SK-N-SH treated with all-trans-retinoic acid at 6 μM for 48 hours (cell line): Measurements from ENCODE around the gene DUS2.

Source experiments
- ATAC-seq: fragments of 200-7000 bp; cut with Tn5 transposase; 3 replicates; pipeline ENCODE4 v1.9.1; 2020; ENCODE audit warnings: mild to moderate bottlenecking, moderate library complexity
- ARNTL ChIP-seq: fragments of 450-650 bp; formaldehyde crosslinking; IDR thresholded peaks from 2 replicates; pipeline ENCODE4 v1.5.0; 2020; ENCODE audit warnings: low read depth, mild to moderate bottlenecking, moderate library complexity, borderline replicate concordance
- BACH2 ChIP-seq: fragments of 250-450 bp; sonication (Bioruptor Pico); IDR thresholded peaks from 2 replicates; pipeline ENCODE4 v1.9.0; 2021; ENCODE audit warnings: mild to moderate bottlenecking, borderline replicate concordance
- CREB5 ChIP-seq: fragments of 250-450 bp; sonication (Bioruptor Pico); IDR thresholded peaks from 2 replicates; pipeline ENCODE4 v1.5.1; 2020; ENCODE audit warnings: low read depth, mild to moderate bottlenecking, moderate library complexity
- CSDC2 ChIP-seq: fragments of 250-450 bp; sonication (Bioruptor Pico); IDR thresholded peaks from 2 replicates; pipeline ENCODE4 v1.5.0; 2020; ENCODE audit warnings: mild to moderate bottlenecking, moderate library complexity
- ESRRG ChIP-seq: fragments of 250-450 bp; sonication (Bioruptor Pico); IDR thresholded peaks from 2 replicates; pipeline ENCODE4 v1.6.1; 2021; ENCODE audit warnings: mild to moderate bottlenecking
- GLIS3 ChIP-seq: fragments of 250-450 bp; sonication (Bioruptor Pico); IDR thresholded peaks from 2 replicates; pipeline ENCODE4 v1.5.0; 2020; ENCODE audit warnings: mild to moderate bottlenecking, moderate library complexity
- ISL1 ChIP-seq: fragments of 250-450 bp; sonication (Bioruptor Pico); IDR thresholded peaks from 2 replicates; pipeline ENCODE4 v2.1.2; 2022; ENCODE audit warnings: mild to moderate bottlenecking, moderate library complexity
- OSR1 ChIP-seq: fragments of 250-450 bp; sonication (Bioruptor Pico); IDR thresholded peaks from 2 replicates; pipeline ENCODE4 v1.8.0; 2022; ENCODE audit warnings: moderate library complexity, mild to moderate bottlenecking, inconsistent platforms
- PPARA ChIP-seq: fragments of 250-450 bp; sonication (Bioruptor Pico); IDR thresholded peaks from 2 replicates; pipeline ENCODE4 v1.5.0; 2020; ENCODE audit warnings: mild to moderate bottlenecking, borderline replicate concordance
- RARB ChIP-seq: fragments of 250-450 bp; sonication (Bioruptor Pico); IDR thresholded peaks from 2 replicates; pipeline ENCODE4 v1.8.0; 2021; ENCODE audit warnings: mild to moderate bottlenecking, moderate library complexity
- SNAI2 ChIP-seq: fragments of 250-450 bp; sonication (Bioruptor Pico); IDR thresholded peaks from 2 replicates; pipeline ENCODE4 v1.5.0; 2020; ENCODE audit warnings: mild to moderate bottlenecking, moderate library complexity
- TCF4 ChIP-seq: fragments of 250-450 bp; sonication (Bioruptor Pico); IDR thresholded peaks from 2 replicates; pipeline ENCODE4 v1.8.0; 2021; ENCODE audit warnings: mild to moderate bottlenecking, moderate library complexity, borderline replicate concordance
- ZC3H10 ChIP-seq: fragments of 250-450 bp; sonication (Bioruptor Pico); IDR thresholded peaks from 2 replicates; pipeline ENCODE4 v1.5.1; 2021; ENCODE audit warnings: mild to moderate bottlenecking, moderate library complexity
- ZFP3 ChIP-seq: fragments of 250-450 bp; sonication (Bioruptor Pico); IDR thresholded peaks from 2 replicates; pipeline ENCODE4 v1.5.0; 2020; ENCODE audit warnings: mild to moderate bottlenecking, moderate library complexity
- ZFP30 ChIP-seq: fragments of 450-650 bp; formaldehyde crosslinking; IDR thresholded peaks from 2 replicates; pipeline ENCODE4 v1.5.0; 2022; ENCODE audit warnings: mild to moderate bottlenecking, moderate library complexity
- ZNF565 ChIP-seq: fragments of 450-650 bp; formaldehyde crosslinking; conservative IDR thresholded peaks from 2 replicates; pipeline ENCODE4 v1.5.0; 2020; ENCODE audit warnings: low read depth, mild to moderate bottlenecking, moderate library complexity
- ZNF8 ChIP-seq: fragments of 450-650 bp; formaldehyde crosslinking; IDR thresholded peaks from 2 replicates; pipeline ENCODE4 v1.5.0; 2020; ENCODE audit warnings: mild to moderate bottlenecking, moderate library complexity
- TF ChIP-seq, protein P1 (sequence below): fragments of 250-450 bp; sonication (Bioruptor Pico); IDR thresholded peaks from 2 replicates; pipeline ENCODE4 v1.8.0; 2020; ENCODE audit warnings: mild to moderate bottlenecking, moderate library complexity, borderline replicate concordance
- TF ChIP-seq, protein P2 (sequence below): fragments of 250-450 bp; sonication (Bioruptor Pico); IDR thresholded peaks from 2 replicates; pipeline ENCODE4 v1.8.0; 2021; ENCODE audit warnings: low read depth, mild to moderate bottlenecking, moderate library complexity, borderline replicate concordance
- TF ChIP-seq, protein P3 (sequence below): fragments of 250-450 bp; sonication (Bioruptor Pico); IDR thresholded peaks from 2 replicates; pipeline ENCODE4 v1.5.0; 2020; ENCODE audit warnings: mild to moderate bottlenecking, moderate library complexity

DUS2 gene

DNA sequence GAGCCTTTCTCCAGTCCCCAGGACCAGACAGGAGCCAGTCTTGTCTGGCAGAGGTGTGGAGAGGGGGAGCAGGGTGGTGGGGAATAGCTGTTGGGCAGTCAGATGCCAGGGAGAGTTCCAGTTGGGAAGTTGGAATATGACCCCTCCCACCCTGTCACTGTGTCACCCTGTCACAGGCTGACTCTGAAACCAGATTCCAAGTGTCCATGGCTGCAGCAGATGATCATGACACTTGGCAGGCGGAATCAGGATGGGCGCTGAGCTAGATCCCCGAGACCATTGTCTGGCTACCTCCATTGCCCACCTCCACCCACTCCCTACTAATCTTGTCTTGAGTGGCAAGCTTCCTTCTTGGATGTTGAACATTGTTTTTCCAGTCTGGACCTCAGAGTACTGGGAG lies 52.9 kb downstream of the DUS2 start (continued):
- TF ChIP-seq CSDC2 (CRISPR knock-in tag) (no peak), ZNF8 (CRISPR knock-in tag) (no peak)

DNA sequence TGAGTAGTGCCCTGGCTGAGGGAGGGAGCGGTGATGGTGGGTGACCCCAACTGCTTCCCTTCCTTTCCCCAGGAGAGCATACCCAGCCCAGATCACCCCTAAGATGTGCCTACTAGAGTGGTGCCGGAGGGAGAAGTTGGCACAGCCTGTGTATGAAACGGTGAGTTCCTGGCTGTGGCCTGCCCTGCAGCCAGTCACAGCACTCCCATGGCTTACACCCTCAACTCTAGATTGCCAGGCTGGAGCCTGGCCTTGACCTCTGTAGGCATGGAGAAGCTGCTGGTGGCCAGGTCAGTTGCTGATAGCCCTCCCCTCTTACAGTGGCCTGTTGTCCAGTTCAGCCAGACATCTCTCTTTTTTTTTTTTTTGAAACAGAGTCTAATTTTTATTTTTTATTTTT lies 53.5 kb downstream of the DUS2 start:
- TF ChIP-seq ZNF8 (CRISPR knock-in tag) (no peak), RARB (CRISPR knock-in tag) (no peak), ESRRG (CRISPR knock-in tag) (no peak), SNAI2 (CRISPR knock-in tag) (no peak), CSDC2 (CRISPR knock-in tag) (no peak), ZNF565 (CRISPR knock-in tag) (no peak)
- no peak for ATAC-seq

- no peak for ATAC-seq
- TF ChIP-seq ISL1 (CRISPR knock-in tag) (no peak), RARB (CRISPR knock-in tag) (no peak), OSR1 (CRISPR knock-in tag) (no peak), PPARA (CRISPR knock-in tag) (no peak), ARNTL (CRISPR knock-in tag) (no peak), TCF4 (no peak), BACH2 (no peak), CSDC2 (CRISPR knock-in tag) (no peak), ZNF565 (CRISPR knock-in tag) (no peak)
- TF ChIP-seq, protein P1, sequence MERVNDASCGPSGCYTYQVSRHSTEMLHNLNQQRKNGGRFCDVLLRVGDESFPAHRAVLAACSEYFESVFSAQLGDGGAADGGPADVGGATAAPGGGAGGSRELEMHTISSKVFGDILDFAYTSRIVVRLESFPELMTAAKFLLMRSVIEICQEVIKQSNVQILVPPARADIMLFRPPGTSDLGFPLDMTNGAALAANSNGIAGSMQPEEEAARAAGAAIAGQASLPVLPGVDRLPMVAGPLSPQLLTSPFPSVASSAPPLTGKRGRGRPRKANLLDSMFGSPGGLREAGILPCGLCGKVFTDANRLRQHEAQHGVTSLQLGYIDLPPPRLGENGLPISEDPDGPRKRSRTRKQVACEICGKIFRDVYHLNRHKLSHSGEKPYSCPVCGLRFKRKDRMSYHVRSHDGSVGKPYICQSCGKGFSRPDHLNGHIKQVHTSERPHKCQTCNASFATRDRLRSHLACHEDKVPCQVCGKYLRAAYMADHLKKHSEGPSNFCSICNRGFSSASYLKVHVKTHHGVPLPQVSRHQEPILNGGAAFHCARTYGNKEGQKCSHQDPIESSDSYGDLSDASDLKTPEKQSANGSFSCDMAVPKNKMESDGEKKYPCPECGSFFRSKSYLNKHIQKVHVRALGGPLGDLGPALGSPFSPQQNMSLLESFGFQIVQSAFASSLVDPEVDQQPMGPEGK (CRISPR knock-in tag) = no peak
Observed at GRCh38 chr16:68077866-68078700, 55.0 kb downstream of the DUS2 start.

DNA sequence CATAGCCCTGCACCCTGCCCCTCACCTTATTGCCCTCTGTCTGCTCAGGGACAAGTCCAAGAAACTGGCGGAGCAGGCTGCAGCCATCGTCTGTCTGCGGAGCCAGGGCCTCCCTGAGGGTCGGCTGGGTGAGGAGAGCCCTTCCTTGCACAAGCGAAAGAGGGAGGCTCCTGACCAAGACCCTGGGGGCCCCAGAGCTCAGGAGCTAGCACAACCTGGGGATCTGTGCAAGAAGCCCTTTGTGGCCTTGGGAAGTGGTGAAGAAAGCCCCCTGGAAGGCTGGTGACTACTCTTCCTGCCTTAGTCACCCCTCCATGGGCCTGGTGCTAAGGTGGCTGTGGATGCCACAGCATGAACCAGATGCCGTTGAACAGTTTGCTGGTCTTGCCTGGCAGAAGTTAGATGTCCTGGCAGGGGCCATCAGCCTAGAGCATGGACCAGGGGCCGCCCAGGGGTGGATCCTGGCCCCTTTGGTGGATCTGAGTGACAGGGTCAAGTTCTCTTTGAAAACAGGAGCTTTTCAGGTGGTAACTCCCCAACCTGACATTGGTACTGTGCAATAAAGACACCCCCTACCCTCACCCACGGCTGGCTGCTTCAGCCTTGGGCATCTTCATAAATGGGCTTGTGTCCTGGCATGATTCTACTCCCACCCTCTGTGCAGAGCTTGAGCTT lies 55.8 kb downstream of the DUS2 start:
- no peak for ATAC-seq
- TF ChIP-seq, protein P2, sequence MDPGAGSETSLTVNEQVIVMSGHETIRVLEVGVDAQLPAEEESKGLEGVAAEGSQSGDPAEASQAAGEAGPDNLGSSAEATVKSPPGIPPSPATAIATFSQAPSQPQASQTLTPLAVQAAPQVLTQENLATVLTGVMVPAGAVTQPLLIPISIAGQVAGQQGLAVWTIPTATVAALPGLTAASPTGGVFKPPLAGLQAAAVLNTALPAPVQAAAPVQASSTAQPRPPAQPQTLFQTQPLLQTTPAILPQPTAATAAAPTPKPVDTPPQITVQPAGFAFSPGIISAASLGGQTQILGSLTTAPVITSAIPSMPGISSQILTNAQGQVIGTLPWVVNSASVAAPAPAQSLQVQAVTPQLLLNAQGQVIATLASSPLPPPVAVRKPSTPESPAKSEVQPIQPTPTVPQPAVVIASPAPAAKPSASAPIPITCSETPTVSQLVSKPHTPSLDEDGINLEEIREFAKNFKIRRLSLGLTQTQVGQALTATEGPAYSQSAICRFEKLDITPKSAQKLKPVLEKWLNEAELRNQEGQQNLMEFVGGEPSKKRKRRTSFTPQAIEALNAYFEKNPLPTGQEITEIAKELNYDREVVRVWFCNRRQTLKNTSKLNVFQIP = no peak
- TF ChIP-seq, protein P1 (CRISPR knock-in tag) = no peak
- TF ChIP-seq ZNF8 (CRISPR knock-in tag) = no peak
- TF ChIP-seq ZC3H10 = no peak
- no peak for TF ChIP-seq ARNTL (CRISPR knock-in tag)
- no peak for TF ChIP-seq GLIS3
- no peak for TF ChIP-seq TCF4
- no peak for TF ChIP-seq BACH2
- TF ChIP-seq ZFP3 = no peak
- TF ChIP-seq CREB5 (CRISPR knock-in tag) = no peak
- no peak for TF ChIP-seq OSR1 (CRISPR knock-in tag)
- TF ChIP-seq ZFP30 (CRISPR knock-in tag) = no peak
- no peak for TF ChIP-seq ESRRG (CRISPR knock-in tag)
- no peak for TF ChIP-seq SNAI2 (CRISPR knock-in tag)
- no peak for TF ChIP-seq ISL1 (CRISPR knock-in tag)
- TF ChIP-seq, protein P3, sequence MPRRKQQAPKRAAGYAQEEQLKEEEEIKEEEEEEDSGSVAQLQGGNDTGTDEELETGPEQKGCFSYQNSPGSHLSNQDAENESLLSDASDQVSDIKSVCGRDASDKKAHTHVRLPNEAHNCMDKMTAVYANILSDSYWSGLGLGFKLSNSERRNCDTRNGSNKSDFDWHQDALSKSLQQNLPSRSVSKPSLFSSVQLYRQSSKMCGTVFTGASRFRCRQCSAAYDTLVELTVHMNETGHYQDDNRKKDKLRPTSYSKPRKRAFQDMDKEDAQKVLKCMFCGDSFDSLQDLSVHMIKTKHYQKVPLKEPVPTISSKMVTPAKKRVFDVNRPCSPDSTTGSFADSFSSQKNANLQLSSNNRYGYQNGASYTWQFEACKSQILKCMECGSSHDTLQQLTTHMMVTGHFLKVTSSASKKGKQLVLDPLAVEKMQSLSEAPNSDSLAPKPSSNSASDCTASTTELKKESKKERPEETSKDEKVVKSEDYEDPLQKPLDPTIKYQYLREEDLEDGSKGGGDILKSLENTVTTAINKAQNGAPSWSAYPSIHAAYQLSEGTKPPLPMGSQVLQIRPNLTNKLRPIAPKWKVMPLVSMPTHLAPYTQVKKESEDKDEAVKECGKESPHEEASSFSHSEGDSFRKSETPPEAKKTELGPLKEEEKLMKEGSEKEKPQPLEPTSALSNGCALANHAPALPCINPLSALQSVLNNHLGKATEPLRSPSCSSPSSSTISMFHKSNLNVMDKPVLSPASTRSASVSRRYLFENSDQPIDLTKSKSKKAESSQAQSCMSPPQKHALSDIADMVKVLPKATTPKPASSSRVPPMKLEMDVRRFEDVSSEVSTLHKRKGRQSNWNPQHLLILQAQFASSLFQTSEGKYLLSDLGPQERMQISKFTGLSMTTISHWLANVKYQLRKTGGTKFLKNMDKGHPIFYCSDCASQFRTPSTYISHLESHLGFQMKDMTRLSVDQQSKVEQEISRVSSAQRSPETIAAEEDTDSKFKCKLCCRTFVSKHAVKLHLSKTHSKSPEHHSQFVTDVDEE = no peak
- no peak for TF ChIP-seq ZNF565 (CRISPR knock-in tag)
